Placental epithelial cell (primary cell): ENCODE data around the gene IFIT1B. TPM values are rescaled to one million over a fixed set of nuclear protein-coding genes. Genes with fewer than 3 reads are reported as not detected.

Experiments
- total RNA-seq: library from RNA; depleted of rRNA; stranded (reverse); fragments of >200 nt; gene quantifications from 2 replicates; pipeline ENCODE4 v1.2.3, GENCODE V29; 2012

The IFIT1B gene, protein sequence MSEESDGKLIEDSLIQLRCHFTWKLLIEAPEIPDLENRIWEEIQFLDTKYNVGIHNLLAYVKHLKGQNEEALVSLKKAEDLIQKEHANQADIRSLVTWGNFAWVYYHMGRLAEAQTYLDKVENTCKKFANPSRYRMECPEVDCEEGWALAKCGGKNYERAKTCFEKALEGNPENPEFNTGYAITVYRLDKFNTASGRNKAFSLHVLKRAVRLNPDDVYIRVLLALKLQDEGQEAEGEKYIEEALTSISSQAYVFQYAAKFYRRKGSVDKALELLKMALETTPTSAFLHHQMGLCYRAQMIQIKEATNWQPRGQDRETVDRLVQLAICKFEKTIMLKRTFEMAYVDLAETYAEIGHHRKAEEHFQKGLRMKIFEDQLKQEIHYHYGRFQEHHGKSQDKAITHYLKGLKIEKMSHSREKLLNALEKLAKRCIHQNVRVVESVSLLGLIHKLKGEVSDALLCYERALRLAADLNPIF
- total RNA-seq: 0.11 TPM in 1 of 2 replicates, not detected in the other

GRCh38 chr10:89377705-89378637 is at the start of gene IFIT1B:
IFIT1B (plus strand) TSS chr10:89378056; CDS start chr10:89378136, 80 bp downstream.

GRCh38 chr10:89391907-89392756 is 14.3 kb downstream of the IFIT1B start, which contains the start of gene IFIT1:
IFIT1 (plus strand) TSS chr10:89392623; CDS start chr10:89392713, 90 bp downstream.

GRCh38 chr10:89414146-89414878 is 36.5 kb downstream of the IFIT1B start, which contains the start of gene IFIT5:
IFIT5 (plus strand) TSS chr10:89414568; CDS start chr10:89414799, 231 bp downstream.

Other genes starting within 250 kb of the IFIT1B start
- gene CH25H, start 170.7 kb upstream of the IFIT1B start, total RNA-seq: not detected in 2 replicates
- 33.0 and 114 TPM in 2 replicates for gene LIPA, start 126.3 kb upstream of the IFIT1B start, total RNA-seq
- gene IFIT2, start 76.0 kb upstream of the IFIT1B start, total RNA-seq: 0.79 and 5.2 TPM in 2 replicates
- 1.2 and 2.0 TPM in 2 replicates for gene IFIT3, start 50.1 kb upstream of the IFIT1B start, total RNA-seq
- gene IFIT1, start 14.6 kb downstream of the IFIT1B start, total RNA-seq: 1.5 and 2.4 TPM in 2 replicates
- gene IFIT5, start 36.5 kb downstream of the IFIT1B start, total RNA-seq: 11.8 and 13.7 TPM in 2 replicates
- gene SLC16A12, start 157.5 kb downstream of the IFIT1B start, total RNA-seq: 0.39 and 1.5 TPM in 2 replicates